Measurements from ENCODE around the gene VENTX. TPM values are rescaled to one million over a fixed set of nuclear protein-coding genes. Genes with fewer than 3 reads are reported as not detected.
A peak's percentile ranks its signal among the peaks of the same experiment; 100 is the strongest.

Gene VENTX
- total RNA-seq, 4 donors from 2014 or later = 0.46 to 2.5 (median 2.0) TPM

DNA sequence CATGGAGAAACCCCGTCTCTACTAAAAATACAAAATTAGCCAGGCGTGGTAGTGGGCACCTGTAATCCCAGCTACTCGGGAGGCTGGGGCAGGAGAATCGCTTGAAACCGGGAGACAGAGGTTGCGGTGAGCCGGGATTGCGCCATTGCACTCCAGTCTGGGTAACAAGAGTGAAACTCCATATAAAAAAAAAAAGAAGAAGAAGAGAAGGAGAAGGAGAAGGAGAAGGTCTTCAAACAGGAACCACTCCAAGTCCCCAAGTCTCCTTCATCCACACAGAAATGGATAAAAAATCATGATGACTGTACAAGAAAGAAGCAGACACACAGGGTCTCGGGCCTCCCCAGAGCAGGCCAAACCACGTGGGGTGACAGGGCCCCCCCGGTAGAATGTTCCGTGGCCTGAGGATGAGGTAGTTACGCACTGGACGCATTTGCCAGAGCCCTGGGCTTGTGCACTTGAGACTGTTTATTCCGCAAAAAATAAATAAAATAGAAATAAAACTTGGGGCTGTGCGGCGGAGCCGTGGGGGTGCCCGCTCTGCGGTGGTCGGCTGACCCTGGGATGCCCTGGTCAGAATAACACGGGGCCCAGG, 15.8 kb downstream of the VENTX start:
- intact Hi-C loops (cut with DNase I) = no loop called here
- WGBS = 87% methylated on average over 22 of the region's 22 CpGs
- TF ChIP-seq POLR2AphosphoS5 (IDR thresholded peaks at IDR 0.05) = no peak
- TF ChIP-seq, protein P1, sequence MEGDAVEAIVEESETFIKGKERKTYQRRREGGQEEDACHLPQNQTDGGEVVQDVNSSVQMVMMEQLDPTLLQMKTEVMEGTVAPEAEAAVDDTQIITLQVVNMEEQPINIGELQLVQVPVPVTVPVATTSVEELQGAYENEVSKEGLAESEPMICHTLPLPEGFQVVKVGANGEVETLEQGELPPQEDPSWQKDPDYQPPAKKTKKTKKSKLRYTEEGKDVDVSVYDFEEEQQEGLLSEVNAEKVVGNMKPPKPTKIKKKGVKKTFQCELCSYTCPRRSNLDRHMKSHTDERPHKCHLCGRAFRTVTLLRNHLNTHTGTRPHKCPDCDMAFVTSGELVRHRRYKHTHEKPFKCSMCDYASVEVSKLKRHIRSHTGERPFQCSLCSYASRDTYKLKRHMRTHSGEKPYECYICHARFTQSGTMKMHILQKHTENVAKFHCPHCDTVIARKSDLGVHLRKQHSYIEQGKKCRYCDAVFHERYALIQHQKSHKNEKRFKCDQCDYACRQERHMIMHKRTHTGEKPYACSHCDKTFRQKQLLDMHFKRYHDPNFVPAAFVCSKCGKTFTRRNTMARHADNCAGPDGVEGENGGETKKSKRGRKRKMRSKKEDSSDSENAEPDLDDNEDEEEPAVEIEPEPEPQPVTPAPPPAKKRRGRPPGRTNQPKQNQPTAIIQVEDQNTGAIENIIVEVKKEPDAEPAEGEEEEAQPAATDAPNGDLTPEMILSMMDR (IDR thresholded peaks at IDR 0.05) = no peak
- no peak for TF ChIP-seq POLR2A (IDR thresholded peaks at IDR 0.05; ENCODE audit: low read depth)
- TF ChIP-seq EP300 (IDR thresholded peaks at IDR 0.05) = no peak
- no peak overlapping the region for H3K4me3 ChIP-seq
- H3K4me1 ChIP-seq = peaks cover 13 to 16% (median 14%) of the 10 kb centered on the region in 4 donors
- H3K36me3 ChIP-seq = no peaks in the 10 kb centered on the region
- H3K27ac ChIP-seq (replicated peaks in 1 of 4) = no peak overlapping the region
- H3K27me3 ChIP-seq = peaks cover 0 to 55% (median 0%) of the 10 kb centered on the region in 4 donors
- no peaks in the 10 kb centered on the region for H3K9me3 ChIP-seq
- no peak for DNase-seq (ENCODE audit: extremely low spot score)

DNA sequence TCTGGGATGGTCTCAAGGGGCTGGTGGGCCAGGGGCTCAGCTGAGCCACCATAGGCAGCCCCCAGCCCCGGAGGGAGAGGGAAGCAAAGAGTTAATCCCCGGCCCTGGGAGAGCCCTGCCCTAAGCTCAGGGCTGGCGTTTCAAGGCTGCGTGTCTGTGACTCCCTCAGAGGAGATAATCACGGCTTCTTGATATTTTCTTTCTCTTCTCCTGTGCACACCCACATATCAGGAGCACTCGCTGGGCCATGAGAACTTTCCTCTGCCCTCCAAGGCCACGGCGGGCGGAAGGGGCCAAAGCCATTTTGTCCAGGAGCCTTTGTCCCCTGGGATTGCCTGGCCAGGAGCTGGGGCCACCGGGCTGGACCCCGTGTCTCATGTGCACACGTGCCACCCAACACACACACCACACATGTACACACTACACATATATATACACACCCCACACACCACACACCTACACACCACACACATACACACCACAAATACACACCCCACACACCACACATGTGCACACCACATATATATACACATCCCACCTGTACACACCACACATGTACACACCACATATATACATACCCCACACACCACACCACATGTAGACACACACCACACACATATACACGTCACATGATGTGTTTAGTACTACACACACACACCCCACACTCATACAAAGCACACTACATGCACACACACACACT, 16.9 kb downstream of the VENTX start:
- H3K9me3 ChIP-seq = no peaks in the 10 kb centered on the region
- H3K4me3 ChIP-seq = no peak overlapping the region
- peaks cover 0 to 44% (median 0%) of the 10 kb centered on the region in 4 donors for H3K27me3 ChIP-seq
- no peak for DNase-seq (ENCODE audit: extremely low spot score)
- H3K27ac ChIP-seq (replicated peaks in 1 of 4) = no peak overlapping the region
- no peaks in the 10 kb centered on the region for H3K36me3 ChIP-seq
- 83% methylated on average over 8 of the region's 13 CpGs for WGBS
- intact Hi-C loops (cut with DNase I) = no loop called here
- TF ChIP-seq POLR2A (IDR thresholded peaks at IDR 0.05; ENCODE audit: low read depth) (no peak), POLR2AphosphoS5 (IDR thresholded peaks at IDR 0.05) (no peak), EP300 (IDR thresholded peaks at IDR 0.05) (no peak)
- TF ChIP-seq, protein P1 (IDR thresholded peaks at IDR 0.05) = no peak
- H3K4me1 ChIP-seq = peaks cover 22 to 27% (median 25%) of the 10 kb centered on the region in 4 donors

DNA sequence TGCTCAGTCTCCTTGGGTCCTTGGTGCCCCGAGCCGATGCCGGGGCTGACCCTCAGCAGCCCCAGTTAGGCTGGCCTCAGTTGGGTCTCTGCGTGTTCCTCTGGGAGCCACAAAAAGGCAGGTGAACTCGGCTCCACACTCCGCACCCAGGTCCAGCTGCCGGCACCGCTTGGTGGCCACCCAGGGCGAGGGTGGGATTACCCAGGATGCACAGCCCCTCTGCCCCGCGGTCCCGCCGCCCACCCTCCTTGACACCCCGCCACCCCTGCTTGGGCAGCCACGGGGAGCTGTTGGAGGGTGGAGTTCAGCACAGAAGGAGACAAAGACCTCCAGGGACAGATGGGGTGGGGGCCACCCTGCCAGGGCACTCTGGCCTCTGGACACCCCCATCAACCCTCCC, 17.7 kb downstream of the VENTX start:
- intact Hi-C loops (cut with DNase I) = no loop called here
- Histone ChIP-seq H3K27ac (replicated peaks in 1 of 4) (no peak overlapping the region), H3K36me3 (no peaks in the 10 kb centered on the region), H3K9me3 (no peaks in the 10 kb centered on the region), H3K4me3 (no peak overlapping the region), H3K4me1 (peaks cover 27 to 34% (median 32%) of the 10 kb centered on the region in 4 donors), H3K27me3 (peaks cover 0 to 36% (median 0%) of the 10 kb centered on the region in 4 donors)
- no peak for TF ChIP-seq POLR2A (IDR thresholded peaks at IDR 0.05; ENCODE audit: low read depth)
- DNase-seq (ENCODE audit: extremely low spot score) = no peak
- WGBS = 100% methylated on average over 1 of the region's 15 CpGs

DNA sequence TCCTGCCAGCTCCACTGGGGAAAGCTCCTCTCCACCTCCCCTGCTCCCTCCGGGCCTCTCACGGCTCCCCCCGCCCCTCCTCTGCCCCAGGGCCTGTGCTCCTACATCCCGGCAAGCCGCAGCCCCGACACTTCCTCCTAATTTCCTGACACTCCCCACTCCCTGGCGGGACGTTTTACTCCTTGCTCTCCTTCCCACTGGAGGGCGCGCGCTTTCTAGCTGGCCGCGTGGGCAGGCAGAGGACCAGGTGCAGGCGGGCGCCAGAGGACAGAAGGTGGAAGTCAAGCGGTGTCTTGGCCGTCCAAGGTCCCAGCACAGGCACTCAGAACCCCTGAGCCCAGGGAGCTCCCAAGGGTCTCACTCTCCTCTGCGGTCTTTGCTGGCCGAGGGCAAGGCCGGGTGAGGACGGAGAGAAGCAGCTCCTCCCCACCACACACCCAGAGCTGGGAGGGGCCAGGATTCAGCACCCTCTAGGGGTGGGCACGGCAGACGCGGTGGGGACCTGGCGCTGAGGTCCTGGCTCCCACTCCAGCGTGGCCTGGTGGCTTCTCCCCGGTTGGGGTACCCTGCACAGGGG, 19.9 kb downstream of the VENTX start:
- H3K27ac ChIP-seq (replicated peaks in 1 of 4) = peak overlapping the region; percentile 34 to 70 (median 66)

More for the DNA sequence above, 19.9 kb downstream of the VENTX start:
- Histone ChIP-seq H3K27me3 (peaks cover 0 to 15% (median 0%) of the 10 kb centered on the region in 4 donors), H3K9me3 (no peaks in the 10 kb centered on the region), H3K4me3 (peak overlapping the region; percentile 27 to 34 (median 32)), H3K4me1 (peaks cover 42 to 51% (median 49%) of the 10 kb centered on the region in 4 donors), H3K36me3 (no peaks in the 10 kb centered on the region)
- no peak for DNase-seq (ENCODE audit: extremely low spot score)
- intact Hi-C loops (cut with DNase I) = no loop called here
- TF ChIP-seq, protein P1 (IDR thresholded peaks at IDR 0.05) = peak in 2 of 3 experiments; percentile 18 to 42
- TF ChIP-seq POLR2AphosphoS5 (IDR thresholded peaks at IDR 0.05) (peak in 1 of 2 donors; percentile 46), POLR2A (IDR thresholded peaks at IDR 0.05; ENCODE audit: low read depth) (no peak), EP300 (IDR thresholded peaks at IDR 0.05) (no peak)
- whole genome bisulfite sequencing = 4% methylated on average over 12 of the region's 27 CpGs
